Stimulated activated naive B cell treated with anti-CD40 and anti-IgM and Interleukin-4, amounts not matched to agents 10 μg/mL and 1 μg/mL and 100 μg/mL, for 72 hours (primary cell): ENCODE results near the gene NCK1.

Experiments
- ATAC-seq, 2 donors: fragments of 150-1000 bp; cut with Tn5 transposase; replicated peaks; 2 replicates each; pipeline ENCODE4 v1.10.0; 2021; ENCODE audit warnings: moderate library complexity in 1 of 2
- DNase-seq: peaks from one replicate; pipeline ENCODE4 v3.0.0; 2021
- H3K27ac Mint-ChIP-seq: one replicate; pipeline ENCODE4 v1.8.0; 2022; ENCODE audit warnings: mild to moderate bottlenecking, mixed read lengths
- H3K27me3 Mint-ChIP-seq, 2 donors: one replicate each; pipeline ENCODE4 v1.8.0; 2022; ENCODE audit warnings: mixed read lengths in 2 of 2
- H3K36me3 Mint-ChIP-seq, 2 donors: one replicate each; pipeline ENCODE4 v1.8.0; 2022; ENCODE audit warnings: mixed read lengths in 2 of 2, mild to moderate bottlenecking in 1 of 2
- H3K4me1 Mint-ChIP-seq, 2 donors: one replicate each; pipeline ENCODE4 v1.8.0; 2022; ENCODE audit warnings: mixed read lengths in 2 of 2, mild to moderate bottlenecking in 1 of 2
- H3K4me3 Mint-ChIP-seq, 2 donors: one replicate each; pipeline ENCODE4 v1.8.0; 2022; ENCODE audit warnings: mild to moderate bottlenecking in 2 of 2, mixed read lengths in 2 of 2, moderate library complexity in 1 of 2
- H3K9me3 Mint-ChIP-seq, 2 donors: one replicate each; pipeline ENCODE4 v1.8.0; 2022; ENCODE audit warnings: mixed read lengths in 2 of 2, mild to moderate bottlenecking in 1 of 2

Gene NCK1

DNA sequence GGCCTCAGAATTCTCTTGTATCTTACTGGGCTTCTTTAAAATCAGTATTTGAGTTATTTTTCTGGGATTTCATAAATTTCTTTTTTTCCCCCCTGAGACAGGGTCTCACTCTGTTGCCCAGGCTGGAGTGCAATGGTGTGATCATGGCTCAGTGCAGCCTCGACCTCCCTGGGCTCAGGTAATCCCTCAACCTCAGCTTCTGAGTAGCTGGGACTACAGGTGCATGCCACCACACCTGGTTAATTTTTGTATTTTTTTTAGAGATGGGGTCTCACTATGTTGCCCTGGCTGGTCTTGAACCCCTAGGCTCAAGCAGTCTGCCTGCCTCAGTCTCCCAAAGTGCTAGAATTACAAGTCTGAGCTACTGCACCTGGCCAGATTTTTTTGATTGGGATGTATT is 43.5 kb downstream of the NCK1 start:
- Mint-ChIP-seq H3K36me3 (peaks cover 34 to 56% of the 10 kb centered on the region in 2 donors), H3K27ac (no peak overlapping the region), H3K9me3 (peaks cover 7% of the 10 kb centered on the region in 2 donors), H3K4me1 (peaks cover 54 to 78% of the 10 kb centered on the region in 2 donors), H3K27me3 (no peaks in the 10 kb centered on the region), H3K4me3 (no peak overlapping the region)
- ATAC-seq (no peak), DNase-seq (no peak)

DNA sequence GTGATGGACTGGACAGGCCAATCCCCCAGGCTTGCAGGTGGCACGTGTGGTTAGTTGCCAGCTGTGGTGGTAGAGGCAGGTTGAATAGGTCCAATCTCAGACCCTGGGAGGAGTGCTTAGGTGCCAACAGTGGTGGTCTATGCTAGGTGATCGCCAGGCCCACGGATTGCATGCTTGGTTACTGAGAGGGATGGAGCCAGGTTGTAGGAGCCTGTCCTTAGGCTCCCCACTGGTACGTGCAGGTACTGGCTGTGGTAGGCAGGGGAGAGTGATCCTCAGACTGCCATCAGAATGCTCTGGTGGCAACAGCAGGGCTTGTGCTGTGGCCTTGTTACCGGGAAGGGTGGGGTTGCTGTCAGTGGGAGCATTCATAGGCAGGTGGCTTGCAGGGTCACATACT is 44.7 kb downstream of the NCK1 start:
- H3K27me3 Mint-ChIP-seq, result no peaks in the 10 kb centered on the region
- ATAC-seq (no peak), DNase-seq (no peak)
- H3K4me1 Mint-ChIP-seq, result peaks cover 50 to 77% of the 10 kb centered on the region in 2 donors
- H3K27ac Mint-ChIP-seq, result peak overlapping the region; percentile 25
- peaks cover 4 to 9% of the 10 kb centered on the region in 2 donors for H3K9me3 Mint-ChIP-seq
- H3K36me3 Mint-ChIP-seq, result peaks cover 28 to 53% of the 10 kb centered on the region in 2 donors
- H3K4me3 Mint-ChIP-seq, result no peak overlapping the region

DNA sequence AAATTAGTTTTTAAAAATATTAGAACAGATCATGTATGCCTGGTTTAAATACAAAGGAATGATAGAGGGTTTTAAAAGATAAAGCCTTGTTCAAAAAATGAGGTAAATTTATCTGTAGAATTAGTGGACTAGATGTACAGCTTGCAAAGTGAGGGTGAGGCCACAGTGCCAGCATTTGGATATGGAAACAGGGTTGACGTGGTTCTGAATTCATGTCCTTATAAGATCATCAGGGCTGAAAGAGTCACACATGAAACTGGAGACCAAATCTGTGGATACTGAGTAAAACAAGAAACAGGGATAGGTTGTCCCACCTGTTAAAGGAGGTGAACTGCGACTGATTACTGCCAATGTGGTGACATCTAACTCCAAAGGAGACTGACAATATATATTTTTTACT is 46.3 kb downstream of the NCK1 start:
- Mint-ChIP-seq H3K4me3 (no peak overlapping the region), H3K27me3 (no peaks in the 10 kb centered on the region), H3K27ac (peak overlapping the region; percentile 31), H3K36me3 (peaks cover 32 to 58% of the 10 kb centered on the region in 2 donors), H3K9me3 (peaks cover 5 to 14% of the 10 kb centered on the region in 2 donors), H3K4me1 (peaks cover 49 to 77% of the 10 kb centered on the region in 2 donors)
- DNase-seq (no peak), ATAC-seq (no peak)

DNA sequence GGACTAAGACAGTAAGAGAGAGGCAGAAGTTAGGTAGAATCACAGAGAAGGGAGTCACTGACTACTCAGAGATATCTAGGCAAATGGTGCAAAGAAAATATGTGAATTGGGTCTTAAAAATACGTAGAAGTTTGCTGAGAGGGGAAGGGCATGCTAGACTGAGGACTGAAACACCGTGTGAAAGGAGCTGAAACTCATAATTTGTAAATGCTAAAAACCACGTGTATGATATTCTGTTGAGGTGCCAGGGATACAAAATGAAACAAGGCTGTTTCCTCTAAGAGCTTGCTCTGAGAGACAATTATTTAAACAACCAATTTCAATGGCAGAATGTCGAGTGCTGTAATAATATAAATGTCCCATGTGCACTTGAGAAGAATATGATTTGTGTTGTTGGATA is 47.2 kb downstream of the NCK1 start:
- peaks cover 27 to 53% of the 10 kb centered on the region in 2 donors for H3K36me3 Mint-ChIP-seq
- no peaks in the 10 kb centered on the region for H3K27me3 Mint-ChIP-seq
- DNase-seq (no peak), ATAC-seq (peak; percentile 34 to 48)
- H3K4me3 Mint-ChIP-seq, result peak overlapping the region in 1 of 2 donors; percentile 22
- H3K4me1 Mint-ChIP-seq, result peaks cover 47 to 83% of the 10 kb centered on the region in 2 donors
- H3K27ac Mint-ChIP-seq, result peak overlapping the region; percentile 77
- H3K9me3 Mint-ChIP-seq, result peaks cover 5 to 10% of the 10 kb centered on the region in 2 donors

DNA sequence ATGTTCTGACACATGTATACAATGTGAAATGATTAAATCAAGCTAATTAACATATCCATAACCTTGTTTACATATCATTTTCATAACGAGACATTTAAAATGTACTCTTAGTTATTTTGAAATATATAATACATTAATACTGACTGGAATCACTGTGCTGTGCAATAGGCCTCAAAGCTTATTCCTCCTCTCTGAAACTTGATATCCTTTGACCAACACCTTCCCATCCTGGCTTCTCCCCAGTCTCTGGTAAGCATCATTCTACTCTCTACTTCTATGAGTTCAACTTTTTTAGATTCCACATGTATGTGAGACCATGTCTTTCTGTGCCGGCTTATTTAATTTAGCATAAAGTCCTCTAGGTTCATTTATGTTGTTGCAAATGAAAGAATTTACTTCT is 48.7 kb downstream of the NCK1 start:
- H3K4me1 Mint-ChIP-seq, result peaks cover 55 to 88% of the 10 kb centered on the region in 2 donors
- H3K27ac Mint-ChIP-seq, result no peak overlapping the region
- DNase-seq (no peak), ATAC-seq (no peak)
- H3K36me3 Mint-ChIP-seq, result peaks cover 19 to 50% of the 10 kb centered on the region in 2 donors
- no peak overlapping the region for H3K4me3 Mint-ChIP-seq
- H3K9me3 Mint-ChIP-seq, result peaks cover 5 to 10% of the 10 kb centered on the region in 2 donors
- no peaks in the 10 kb centered on the region for H3K27me3 Mint-ChIP-seq

DNA sequence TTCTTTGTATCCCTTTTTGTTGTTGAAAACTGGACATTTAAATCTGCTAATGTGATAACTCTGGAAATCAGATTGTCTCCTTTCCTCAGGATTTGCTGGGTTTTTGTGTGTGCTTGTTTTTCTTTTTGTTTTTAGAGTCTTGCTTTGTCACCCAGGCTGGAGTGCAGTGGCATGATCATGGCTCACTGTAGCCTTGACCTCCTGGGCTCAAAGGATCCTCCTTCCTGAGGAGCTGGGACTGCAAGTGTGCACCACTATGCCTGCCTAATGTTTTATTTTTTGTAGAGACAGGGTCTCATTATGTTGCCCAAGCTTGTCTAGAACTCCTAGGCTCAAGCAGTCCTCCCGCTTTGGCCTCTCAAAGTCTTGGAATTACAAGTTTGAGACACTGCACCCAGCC is 51.2 kb downstream of the NCK1 start:
- H3K4me3 Mint-ChIP-seq, result no peak overlapping the region
- peaks cover 44 to 78% of the 10 kb centered on the region in 2 donors for H3K4me1 Mint-ChIP-seq
- peaks cover 3 to 10% of the 10 kb centered on the region in 2 donors for H3K9me3 Mint-ChIP-seq
- DNase-seq, result no peak
- H3K27me3 Mint-ChIP-seq, result no peaks in the 10 kb centered on the region
- H3K27ac Mint-ChIP-seq, result no peak overlapping the region
- ATAC-seq, result no peak
- peaks cover 11 to 38% of the 10 kb centered on the region in 2 donors for H3K36me3 Mint-ChIP-seq

DNA sequence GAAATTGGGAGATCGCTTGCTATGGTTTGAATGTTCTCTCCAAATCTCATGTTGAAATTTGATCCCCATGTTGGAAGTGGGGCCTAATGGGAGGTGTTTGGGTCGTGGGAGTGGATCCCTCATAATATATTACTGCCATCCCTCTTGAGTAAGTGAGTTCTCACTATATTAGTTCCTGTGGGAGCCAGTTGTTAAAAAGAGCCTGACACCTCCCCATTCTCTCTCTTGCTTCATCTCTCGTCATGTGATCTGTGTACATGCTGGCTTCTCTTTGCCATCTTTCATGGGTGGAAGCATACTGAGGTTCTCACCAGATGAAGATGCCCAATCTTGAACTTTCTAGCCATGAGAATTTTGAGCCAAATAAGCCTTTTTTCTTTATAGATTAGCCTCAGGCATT is 52.7 kb downstream of the NCK1 start:
- peaks cover 11 to 38% of the 10 kb centered on the region in 2 donors for H3K36me3 Mint-ChIP-seq
- no peak overlapping the region for H3K4me3 Mint-ChIP-seq
- no peak overlapping the region for H3K27ac Mint-ChIP-seq
- DNase-seq (no peak), ATAC-seq (no peak)
- no peaks in the 10 kb centered on the region for H3K27me3 Mint-ChIP-seq
- H3K9me3 Mint-ChIP-seq, result peaks cover 3 to 10% of the 10 kb centered on the region in 2 donors
- peaks cover 38 to 73% of the 10 kb centered on the region in 2 donors for H3K4me1 Mint-ChIP-seq

DNA sequence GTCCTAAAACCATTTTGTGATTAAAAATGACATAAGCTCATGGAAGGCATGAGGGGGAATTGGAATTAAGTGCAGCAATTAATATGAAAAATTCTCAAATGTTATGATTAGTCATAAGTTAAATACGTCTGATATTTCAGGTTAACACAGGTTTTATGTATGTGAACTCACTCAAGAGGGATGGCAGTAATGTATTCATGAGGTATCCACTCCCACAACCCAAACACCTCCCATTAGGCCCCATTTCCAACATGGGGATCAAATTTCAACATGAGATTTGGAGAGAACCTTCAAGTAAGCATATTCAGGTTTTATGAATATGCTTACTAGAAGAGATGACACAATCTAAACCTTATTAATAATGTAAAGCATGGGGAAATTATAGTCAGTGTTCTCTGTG is 54.2 kb downstream of the NCK1 start:
- ATAC-seq (no peak), DNase-seq (no peak)
- H3K4me3 Mint-ChIP-seq, result no peak overlapping the region
- no peaks in the 10 kb centered on the region for H3K27me3 Mint-ChIP-seq
- H3K27ac Mint-ChIP-seq, result no peak overlapping the region
- peaks cover 3 to 10% of the 10 kb centered on the region in 2 donors for H3K9me3 Mint-ChIP-seq
- peaks cover 38 to 69% of the 10 kb centered on the region in 2 donors for H3K4me1 Mint-ChIP-seq
- peaks cover 9 to 37% of the 10 kb centered on the region in 2 donors for H3K36me3 Mint-ChIP-seq

DNA sequence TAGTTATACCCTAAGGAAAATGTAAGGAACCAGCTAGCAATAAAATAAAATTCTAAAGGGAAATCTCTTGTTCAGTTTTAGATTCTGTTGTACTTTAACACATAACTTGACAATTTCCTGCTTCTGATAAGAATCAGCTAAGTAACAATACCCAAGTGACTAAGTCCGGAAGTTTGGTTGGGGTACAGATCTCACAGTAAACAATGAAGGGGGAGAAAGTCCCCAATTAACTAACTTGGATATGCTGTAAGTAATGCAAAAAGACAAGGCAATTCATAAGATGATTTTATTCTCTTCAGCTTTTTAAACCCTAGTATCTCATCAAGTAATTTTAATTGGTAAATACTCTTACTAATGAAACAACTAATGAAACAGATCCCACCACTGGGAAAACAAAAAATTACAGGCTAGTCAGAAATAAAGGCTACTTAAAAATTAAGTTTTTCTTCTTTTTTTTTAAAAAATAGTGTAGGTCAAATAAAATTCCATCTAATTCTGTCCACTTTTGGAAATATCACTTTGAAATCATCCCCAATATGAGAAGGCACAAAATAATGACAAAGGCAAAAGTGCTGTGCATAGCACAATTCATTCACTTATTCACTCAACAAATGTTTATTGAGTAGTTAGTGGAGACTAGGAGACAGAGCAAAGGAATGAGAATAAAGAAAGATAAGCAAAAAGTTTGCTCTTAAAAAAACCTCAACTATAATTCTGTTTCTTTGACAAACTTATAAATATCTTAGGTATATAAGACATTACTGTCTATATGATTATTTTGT is 58.0 kb downstream of the NCK1 start:
- H3K4me1 Mint-ChIP-seq, result peaks cover 39 to 61% of the 10 kb centered on the region in 2 donors

DNA sequence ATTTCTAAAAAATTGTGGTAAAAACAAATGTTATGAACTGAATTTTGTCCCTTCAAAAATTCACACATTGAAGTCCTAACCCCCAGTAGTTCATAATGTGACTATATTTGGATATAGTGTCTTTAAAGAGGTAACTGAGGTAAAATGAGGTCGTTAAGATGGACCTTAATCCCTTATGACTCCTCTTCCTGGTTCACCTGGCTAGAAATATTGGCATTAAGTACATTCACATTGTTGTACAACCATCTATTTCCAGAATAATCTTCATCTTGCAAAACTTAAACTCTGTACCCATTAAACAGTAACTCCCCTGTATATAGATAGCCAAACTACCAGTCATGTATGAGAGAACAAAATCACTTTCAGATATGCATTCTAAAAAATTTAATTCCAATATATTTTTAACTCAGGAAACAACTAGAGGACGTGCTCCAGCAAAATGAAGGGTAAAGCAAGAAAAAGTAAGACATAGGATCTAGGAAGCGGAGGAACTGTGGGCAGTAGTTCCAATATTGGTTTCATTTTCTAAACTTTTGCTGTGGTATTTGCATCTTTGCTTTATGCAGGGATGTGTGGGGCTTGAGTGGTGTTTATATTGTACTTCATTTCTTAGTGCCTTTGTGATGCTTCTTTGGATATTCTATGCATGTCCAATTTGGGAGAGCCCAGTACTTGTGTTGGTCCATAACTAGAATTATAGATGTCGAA is 59.0 kb downstream of the NCK1 start:
- peaks cover 6 to 21% of the 10 kb centered on the region in 2 donors for H3K36me3 Mint-ChIP-seq
- H3K4me1 Mint-ChIP-seq, result peaks cover 39 to 59% of the 10 kb centered on the region in 2 donors
- H3K27me3 Mint-ChIP-seq, result no peaks in the 10 kb centered on the region
- peak overlapping the region; percentile 68 for H3K27ac Mint-ChIP-seq
- peaks cover 0 to 3% of the 10 kb centered on the region in 2 donors for H3K9me3 Mint-ChIP-seq
- no peak overlapping the region for H3K4me3 Mint-ChIP-seq
- DNase-seq (no peak), ATAC-seq (no peak)

More for the DNA sequence above, 58.0 kb downstream of the NCK1 start:
- Mint-ChIP-seq H3K27me3 (no peaks in the 10 kb centered on the region), H3K36me3 (peaks cover 4 to 28% of the 10 kb centered on the region in 2 donors), H3K27ac (no peak overlapping the region), H3K9me3 (peaks cover 0 to 3% of the 10 kb centered on the region in 2 donors), H3K4me3 (no peak overlapping the region)
- ATAC-seq (peak in 1 of 2 donors; percentile 48), DNase-seq (no peak)

DNA sequence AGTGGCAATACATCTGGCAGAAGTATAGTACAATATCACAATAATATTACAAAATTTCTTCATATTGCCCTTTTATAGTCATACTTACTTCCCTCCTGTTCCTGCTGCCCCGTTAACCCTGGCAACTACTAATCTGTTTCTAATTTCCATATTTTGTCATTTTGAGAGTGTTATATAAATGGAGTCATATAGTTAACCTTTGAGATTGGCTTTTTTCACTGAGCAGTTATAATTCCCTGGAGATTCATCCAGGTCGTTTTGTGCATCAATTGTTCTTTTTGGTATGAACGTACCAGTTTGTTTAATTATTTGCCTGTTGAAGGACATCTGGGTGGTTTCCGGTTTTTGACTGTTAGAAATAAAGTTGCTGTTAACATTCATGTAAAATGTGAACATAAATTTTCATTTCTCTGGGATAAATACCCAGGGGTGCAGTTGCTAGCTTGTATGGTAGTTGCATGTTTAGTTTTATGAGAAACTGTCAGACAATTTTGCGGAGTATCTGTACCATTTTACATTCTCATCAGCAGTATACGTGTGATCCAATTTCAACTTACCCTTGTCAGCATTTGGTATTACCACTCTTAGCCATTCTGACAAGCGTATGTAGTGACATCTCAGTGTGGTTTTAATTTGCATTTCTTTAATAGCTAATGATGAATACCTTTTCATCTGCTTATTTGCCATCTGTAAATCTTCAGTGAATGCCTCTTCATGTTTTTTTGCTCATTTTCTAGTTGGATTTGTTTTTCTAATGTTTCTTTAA is 63.6 kb downstream of the NCK1 start:
- peaks cover 18 to 33% of the 10 kb centered on the region in 2 donors for H3K36me3 Mint-ChIP-seq
- peak overlapping the region in 1 of 2 donors; percentile 25 for H3K4me3 Mint-ChIP-seq
- H3K9me3 Mint-ChIP-seq, result peaks cover 0 to 3% of the 10 kb centered on the region in 2 donors
- H3K27me3 Mint-ChIP-seq, result no peaks in the 10 kb centered on the region
- DNase-seq (no peak), ATAC-seq (peak; percentile 85 to 92)
- peaks cover 33 to 50% of the 10 kb centered on the region in 2 donors for H3K4me1 Mint-ChIP-seq
- H3K27ac Mint-ChIP-seq, result no peak overlapping the region

DNA sequence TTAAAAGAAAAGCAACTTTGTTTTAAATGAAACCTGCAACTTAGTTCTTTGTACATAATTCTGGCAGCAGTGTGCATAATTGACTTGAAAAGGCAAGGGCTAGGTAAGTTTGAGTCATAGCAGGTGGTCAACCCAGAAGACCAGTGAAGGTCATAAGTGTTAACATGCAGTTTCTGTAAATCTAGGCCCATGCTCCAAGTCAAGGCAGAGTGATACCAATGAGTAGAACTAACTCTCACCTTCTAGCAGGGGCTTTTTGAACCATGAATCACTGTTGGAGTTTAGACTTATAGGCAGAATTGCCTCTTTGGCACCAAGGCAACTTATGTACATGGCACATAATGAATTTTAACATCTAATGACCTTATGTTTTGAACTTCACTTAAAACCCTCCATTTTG is 66.2 kb downstream of the NCK1 start:
- H3K36me3 Mint-ChIP-seq, result peaks cover 22 to 24% of the 10 kb centered on the region in 2 donors
- H3K27ac Mint-ChIP-seq, result peak overlapping the region; percentile 27
- H3K9me3 Mint-ChIP-seq, result no peaks in the 10 kb centered on the region
- peak; percentile 52 to 64 for ATAC-seq
- peaks cover 30 to 57% of the 10 kb centered on the region in 2 donors for H3K4me1 Mint-ChIP-seq
- H3K27me3 Mint-ChIP-seq, result no peaks in the 10 kb centered on the region
- H3K4me3 Mint-ChIP-seq, result no peak overlapping the region
- DNase-seq, result no peak

DNA sequence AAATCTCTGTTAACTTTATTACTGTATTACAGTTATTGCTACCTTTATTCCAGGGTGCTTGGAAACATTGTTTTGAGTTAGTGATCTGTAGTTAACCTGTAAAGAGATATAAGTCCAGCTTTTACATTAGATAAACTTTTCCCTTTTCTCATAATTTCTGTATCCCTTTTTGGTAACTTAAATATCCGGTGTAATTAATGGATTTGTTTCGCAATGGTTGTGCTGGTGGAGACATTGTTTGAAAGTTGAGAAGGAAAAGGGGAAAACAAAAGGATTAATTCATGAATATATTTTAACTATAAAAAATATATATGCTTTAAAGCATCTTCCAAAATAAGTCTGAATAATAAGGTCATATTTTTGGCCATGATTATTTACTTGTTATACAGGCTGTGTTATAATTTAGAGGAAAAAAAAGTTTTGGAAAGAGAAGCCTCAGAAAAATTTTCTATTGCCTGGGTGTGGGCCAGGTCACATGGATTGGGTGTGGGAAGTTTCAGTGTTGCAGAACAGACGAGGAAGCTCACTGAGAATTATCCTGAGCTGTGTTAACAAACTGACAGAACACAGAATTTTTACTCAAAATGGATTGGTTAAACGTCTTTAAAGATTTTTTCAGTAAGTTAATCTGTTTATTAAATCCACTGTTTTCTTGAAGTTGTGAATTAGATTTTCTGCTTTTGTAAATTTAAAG is 68.1 kb downstream of the NCK1 start:
- Mint-ChIP-seq H3K36me3 (peaks cover 34 to 41% of the 10 kb centered on the region in 2 donors), H3K4me1 (peaks cover 27 to 62% of the 10 kb centered on the region in 2 donors)

More for the DNA sequence above, 68.1 kb downstream of the NCK1 start:
- Mint-ChIP-seq H3K27ac (no peak overlapping the region), H3K27me3 (no peaks in the 10 kb centered on the region), H3K4me3 (no peak overlapping the region), H3K9me3 (peaks cover 0 to 2% of the 10 kb centered on the region in 2 donors)
- ATAC-seq (no peak), DNase-seq (no peak)
